T-helper 1 cell treated with Interleukin-12 subunit alpha and Interleukin-12 subunit beta and Interleukin-4 antibody, amounts not matched to agents 30 ng/mL and 1 ng/mL, for 36 hours (primary cell): ENCODE results near the gene ALOX5. TPM values are rescaled to one million over a fixed set of nuclear protein-coding genes. Genes with fewer than 3 reads are reported as not detected.
"Not testable (repeated sequence)": the region's sequence is repeated elsewhere in the genome, so short reads cannot be mapped to it uniquely, and the experiment has no call there.

Source experiments
- intact Hi-C: fragments of 100-400 bp; cut with micrococcal nuclease; formaldehyde crosslinking; loops from one replicate; pipeline ENCODE4 v1.15.1; 2024
- total RNA-seq: library from RNA; stranded (reverse); gene quantifications from 2 replicates; pipeline ENCODE4 v1.2.3, GENCODE V29; 2022

The ALOX5 gene
- total RNA-seq, 1 donor from 2014 or later, result 30.1 TPM

GRCh38 chr10:45373003-45373575 lies 927 bp upstream of the ALOX5 start:
- intact Hi-C loops, result loop anchor here (1.0 to 10.0 kb wide), 4 partner anchors 46 to 299 kb away; partner anchors contain the start of gene ZFAND4

- intact Hi-C loops, result loop anchor here (5.0 to 10.0 kb wide), 2 partner anchors 122 to 220 kb away; no protein-coding TSS in a partner anchor
These were observed 485 bp downstream of the ALOX5 start for GRCh38 chr10:45374350-45375052.

GRCh38 chr10:45375101-45375500 lies 1.1 kb downstream of the ALOX5 start:
- intact Hi-C loops, result loop anchor here (10.0 kb wide), 1 partner anchor 220 kb away; no protein-coding TSS in a partner anchor

- intact Hi-C loops, result loop anchor here (10.0 kb wide), 1 partner anchor 219 kb away; no protein-coding TSS in a partner anchor
These were observed 1.8 kb downstream of the ALOX5 start for GRCh38 chr10:45375716-45376231.

- intact Hi-C loops, result loop anchor here (10.0 kb wide), 1 partner anchor 218 kb away; no protein-coding TSS in a partner anchor
These were observed 2.4 kb downstream of the ALOX5 start for GRCh38 chr10:45376371-45376801.

GRCh38 chr10:45377321-45377720 lies 3.3 kb downstream of the ALOX5 start:
- intact Hi-C loops, result loop anchor here (10.0 kb wide), 1 partner anchor 217 kb away; no protein-coding TSS in a partner anchor

- intact Hi-C loops, result loop anchor here (10.0 kb wide), 1 partner anchor 217 kb away; no protein-coding TSS in a partner anchor
These were observed 3.8 kb downstream of the ALOX5 start for GRCh38 chr10:45377858-45378257.

- intact Hi-C loops, result loop anchor here (10.0 kb wide), 1 partner anchor 216 kb away; no protein-coding TSS in a partner anchor
These were observed 5.1 kb downstream of the ALOX5 start for GRCh38 chr10:45378914-45379726.

GRCh38 chr10:45379891-45380540 lies 6.0 kb downstream of the ALOX5 start:
- intact Hi-C loops, result loop anchor here (10.0 kb wide), 1 partner anchor 215 kb away; no protein-coding TSS in a partner anchor

GRCh38 chr10:45380903-45381620 lies 7.0 kb downstream of the ALOX5 start:
- intact Hi-C loops, result no loop called here

GRCh38 chr10:45382591-45382990 lies 8.6 kb downstream of the ALOX5 start:
- intact Hi-C loops, result no loop called here

- intact Hi-C loops, result no loop called here
These were observed 9.8 kb downstream of the ALOX5 start for GRCh38 chr10:45383682-45384330.

- intact Hi-C loops, result no loop called here
These were observed 12.6 kb downstream of the ALOX5 start for GRCh38 chr10:45386657-45387056.

- intact Hi-C loops, result no loop called here
These were observed 13.3 kb downstream of the ALOX5 start for GRCh38 chr10:45387096-45387893.

- intact Hi-C loops, result not testable (repeated sequence)
These were observed 15.7 kb downstream of the ALOX5 start for GRCh38 chr10:45389671-45390070.

- intact Hi-C loops, result not testable (repeated sequence)
These were observed 17.6 kb downstream of the ALOX5 start for GRCh38 chr10:45391636-45392035.

- intact Hi-C loops, result no loop called here
These were observed 21.5 kb downstream of the ALOX5 start for GRCh38 chr10:45395554-45395953.

- intact Hi-C loops, result no loop called here
These were observed 24.6 kb downstream of the ALOX5 start for GRCh38 chr10:45398595-45398994.

GRCh38 chr10:45399113-45399512 lies 25.1 kb downstream of the ALOX5 start:
- intact Hi-C loops, result no loop called here
